Endothelial cell of umbilical vein (primary cell): ENCODE measurements around the gene CARNS1.

ENCODE experiments used
- GATA2 ChIP-seq: IDR thresholded peaks from 2 replicates; pipeline ENCODE4 v1.7.0; 2011; ENCODE audit warnings: low read depth, mild to moderate bottlenecking, moderate library complexity, mixed read lengths, low read length; ENCODE audit not compliant: insufficient read length, insufficient read depth
- POLR2AphosphoS5 ChIP-seq: IDR thresholded peaks from 2 replicates; pipeline ENCODE4 v1.6.1; 2012; ENCODE audit warnings: low read depth, mild to moderate bottlenecking, control low read depth, low read length, moderate library complexity; ENCODE audit not compliant: insufficient read depth
- TF ChIP-seq, protein P1 (sequence below), 2 donors: IDR thresholded peaks; 1 replicate in 1 of 2; 2 replicates in 1 of 2; pipeline ENCODE4 v1.5.1; 2011; ENCODE audit warnings: low read length in 2 of 2, mild to moderate bottlenecking in 2 of 2, moderate library complexity in 2 of 2, control low read depth in 1 of 2, inconsistent platforms in 1 of 2, low read depth in 1 of 2; ENCODE audit not compliant: insufficient read depth in 1 of 2; ENCODE audit errors: extremely low read depth in 1 of 2

DNA sequence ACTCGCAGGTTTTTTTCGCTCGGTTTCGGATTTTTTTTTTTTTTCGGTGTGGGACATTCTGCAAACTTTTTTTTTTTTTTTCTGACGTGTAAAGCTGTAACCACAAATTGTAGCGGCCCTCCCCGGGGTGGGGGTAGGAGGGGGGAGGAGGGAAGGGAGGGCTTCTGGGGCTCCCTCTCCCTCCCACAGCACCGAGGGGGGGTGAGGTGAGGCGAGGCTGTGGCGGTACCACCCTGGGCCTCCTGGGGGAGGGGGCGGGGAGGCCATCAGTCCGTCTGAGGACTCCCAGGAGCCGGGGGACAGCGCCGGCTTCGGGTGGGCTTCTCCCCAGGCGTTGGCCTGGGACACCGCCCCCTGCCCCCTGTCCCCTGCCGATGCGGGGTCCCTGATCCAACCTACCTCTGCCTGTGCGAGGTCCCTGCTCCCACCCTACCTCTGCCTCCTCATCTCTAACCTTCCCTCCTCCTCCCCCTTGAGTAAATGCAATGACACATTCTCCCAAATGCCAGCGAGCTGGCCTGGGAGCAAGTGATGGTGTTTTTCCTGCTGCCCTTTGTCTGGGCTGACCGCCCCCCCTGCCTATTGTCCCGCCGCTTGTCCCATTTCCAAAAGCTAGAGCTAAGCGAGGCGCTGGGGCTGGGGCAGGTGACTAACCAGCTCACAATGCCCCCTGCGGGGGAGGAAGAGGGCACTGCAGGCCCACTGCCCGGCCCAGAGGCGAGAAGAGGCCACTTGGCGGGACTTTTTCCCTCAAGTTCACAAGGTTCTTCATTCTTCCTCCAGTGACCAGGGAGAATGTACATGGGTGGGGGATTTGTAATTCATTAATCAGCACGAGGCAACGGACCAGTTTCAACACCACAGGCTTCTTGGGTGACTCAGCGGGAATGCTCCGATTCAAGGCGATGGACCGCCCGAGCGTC lies 41.6 kb upstream of the CARNS1 start:
- TF ChIP-seq GATA2 (no peak), POLR2AphosphoS5 (peak; percentile 62)
- TF ChIP-seq, protein P1, sequence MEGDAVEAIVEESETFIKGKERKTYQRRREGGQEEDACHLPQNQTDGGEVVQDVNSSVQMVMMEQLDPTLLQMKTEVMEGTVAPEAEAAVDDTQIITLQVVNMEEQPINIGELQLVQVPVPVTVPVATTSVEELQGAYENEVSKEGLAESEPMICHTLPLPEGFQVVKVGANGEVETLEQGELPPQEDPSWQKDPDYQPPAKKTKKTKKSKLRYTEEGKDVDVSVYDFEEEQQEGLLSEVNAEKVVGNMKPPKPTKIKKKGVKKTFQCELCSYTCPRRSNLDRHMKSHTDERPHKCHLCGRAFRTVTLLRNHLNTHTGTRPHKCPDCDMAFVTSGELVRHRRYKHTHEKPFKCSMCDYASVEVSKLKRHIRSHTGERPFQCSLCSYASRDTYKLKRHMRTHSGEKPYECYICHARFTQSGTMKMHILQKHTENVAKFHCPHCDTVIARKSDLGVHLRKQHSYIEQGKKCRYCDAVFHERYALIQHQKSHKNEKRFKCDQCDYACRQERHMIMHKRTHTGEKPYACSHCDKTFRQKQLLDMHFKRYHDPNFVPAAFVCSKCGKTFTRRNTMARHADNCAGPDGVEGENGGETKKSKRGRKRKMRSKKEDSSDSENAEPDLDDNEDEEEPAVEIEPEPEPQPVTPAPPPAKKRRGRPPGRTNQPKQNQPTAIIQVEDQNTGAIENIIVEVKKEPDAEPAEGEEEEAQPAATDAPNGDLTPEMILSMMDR (IDR thresholded peaks at IDR 0.05; ENCODE audit: extremely low read depth in 1 of 2, insufficient read depth in 1 of 2, low read depth in 1 of 2, low read length in 2 of 2), result peak; percentile 60 to 79
